22Rv1 (cell line): Measurements from ENCODE around the gene RNF182.

Experiments
- CTCF ChIP-seq: fragments of 450-650 bp; IDR thresholded peaks from 2 replicates; pipeline ENCODE4 v1.5.1; 2017; ENCODE audit warnings: mild to moderate bottlenecking
- ZFX ChIP-seq: fragments of 450-650 bp; IDR thresholded peaks from 2 replicates; pipeline ENCODE4 v1.6.1; 2017; ENCODE audit warnings: antibody characterized with exemption, borderline replicate concordance

- TF ChIP-seq CTCF, result no peak
- TF ChIP-seq ZFX, result no peak
Observed at GRCh38 chr6:13946506-13946905, 21.8 kb downstream of the RNF182 start.
